Keratinocyte (primary cell): Measurements from ENCODE around the gene PRKD2. TPM values are rescaled to one million over a fixed set of nuclear protein-coding genes. Genes with fewer than 3 reads are reported as not detected.

Experiments used
- DNase-seq: peaks from one replicate; pipeline ENCODE4 v3.0.0-alpha.2; 2011; ENCODE audit warnings: low read depth, missing footprints, low spot score
- FAIRE-seq: peaks from 2 replicates; lab custom pipeline; 2011; peaks lifted over from hg19 to GRCh38; lab: Jason Lieb, UNC
- H2AFZ ChIP-seq: 2 replicates; pipeline ENCODE4 v1.6.0; 2012; ENCODE audit warnings: low read length, control low read depth, inconsistent platforms; ENCODE audit not compliant: control insufficient read depth
- H3K27ac ChIP-seq: 2 replicates; pipeline ENCODE4 v1.5.1; 2011; ENCODE audit warnings: low read length; ENCODE audit not compliant: control insufficient read depth, insufficient read depth
- H3K27me3 ChIP-seq: 3 replicates; pipeline ENCODE4 v1.6.0; 2011; ENCODE audit warnings: low read length; ENCODE audit not compliant: control insufficient read depth, insufficient read depth; ENCODE audit errors: extremely low read depth
- H3K36me3 ChIP-seq, 2 experiments: 2 replicates in 1 of 2; 3 replicates in 1 of 2; pipeline ENCODE4 v1.5.1; 2011; ENCODE audit warnings: low read length in 2 of 2, mild to moderate bottlenecking in 1 of 2; ENCODE audit not compliant: control insufficient read depth in 2 of 2, insufficient read depth in 2 of 2; ENCODE audit errors: extremely low read depth in 1 of 2
- H3K4me1 ChIP-seq: 3 replicates; pipeline ENCODE4 v1.5.1; 2011; ENCODE audit warnings: low read length; ENCODE audit not compliant: control insufficient read depth, insufficient read depth; ENCODE audit errors: extremely low read depth
- H3K4me2 ChIP-seq: 3 replicates; pipeline ENCODE4 v1.6.0; 2011; ENCODE audit warnings: low read depth, low read length; ENCODE audit not compliant: control insufficient read depth, insufficient read depth; ENCODE audit errors: extremely low read depth
- H3K4me3 ChIP-seq, 3 experiments: fragments of 200-600 bp in 1 of 3; sonication (generic) in 1 of 3; 2 replicates in 2 of 3; 3 replicates in 1 of 3; pipeline ENCODE4 v1.5.1; 2011 to 2016; ENCODE audit warnings: low read length in 3 of 3, mild to moderate bottlenecking in 3 of 3, control low read depth in 2 of 3, inconsistent platforms in 1 of 3, low read depth in 1 of 3, mixed read lengths in 1 of 3, mixed run types in 1 of 3, moderate library complexity in 1 of 3; ENCODE audit not compliant: control insufficient read depth in 2 of 3, insufficient read depth in 2 of 3; ENCODE audit errors: extremely low read depth in 1 of 3
- H3K79me2 ChIP-seq: 2 replicates; pipeline ENCODE4 v1.6.0; 2012; ENCODE audit warnings: low read length; ENCODE audit not compliant: control insufficient read depth, insufficient read depth
- H3K9ac ChIP-seq: 3 replicates; pipeline ENCODE4 v1.6.0; 2011; ENCODE audit warnings: low read length; ENCODE audit not compliant: control insufficient read depth, insufficient read depth; ENCODE audit errors: extremely low read depth
- H3K9me1 ChIP-seq: 3 replicates; pipeline ENCODE4 v1.6.0; 2011; ENCODE audit warnings: low read length; ENCODE audit not compliant: control insufficient read depth, insufficient read depth; ENCODE audit errors: extremely low read depth
- H3K9me3 ChIP-seq: 2 replicates; pipeline ENCODE4 v1.5.1; 2012; ENCODE audit warnings: low read depth, low read length; ENCODE audit not compliant: control insufficient read depth
- H4K20me1 ChIP-seq: 3 replicates; pipeline ENCODE4 v1.6.0; 2011; ENCODE audit warnings: low read length; ENCODE audit not compliant: control insufficient read depth, insufficient read depth; ENCODE audit errors: extremely low read depth
- EZH2 ChIP-seq: IDR thresholded peaks from one replicate; pipeline ENCODE4 v1.6.1; 2012; ENCODE audit warnings: inconsistent platforms, mild to moderate bottlenecking, low read length, moderate library complexity
- dilution Hi-C: fragments of 300-500 bp; cut with MboI; formaldehyde crosslinking; loops from one replicate; pipeline ENCODE4 v1.7.0; 2020; ENCODE audit warnings: low sequenced_read_pairs; ENCODE audit not compliant: extremely low pct_ligation_motif_present
- polyA plus RNA-seq, 5 experiments: library from polyadenylated mRNA; depleted of rRNA in 3 of 5; stranded (reverse) in 3 of 5; stranded (forward) in 1 of 5; unstranded in 1 of 5; fragments of >200 nt; gene quantifications; 1 replicate in 1 of 5; 2 replicates in 3 of 5; 3 replicates in 1 of 5; pipeline versions ENCODE4 v1.2.1 to v1.2.3, GENCODE V29; 2011 to 2012; ENCODE audit warnings: missing spikeins in 2 of 5, low read depth in 1 of 5, low replicate concordance in 1 of 5
- TF ChIP-seq, protein P1 (sequence below), 3 experiments: IDR thresholded peaks in 1 of 3; conservative IDR thresholded peaks in 1 of 3; optimal IDR thresholded peaks in 1 of 3; 2 replicates in 2 of 3; 3 replicates in 1 of 3; pipeline versions ENCODE3 to v1.5.1; 2011; ENCODE audit warnings: low read length in 3 of 3, mild to moderate bottlenecking in 3 of 3, moderate library complexity in 2 of 3, control low read depth in 1 of 3, inconsistent platforms in 1 of 3; ENCODE audit not compliant: insufficient read depth in 2 of 3; ENCODE audit errors: extremely low read depth in 1 of 3

PRKD2 gene
- polyA plus RNA-seq, 1 donor (not counting 4 experiments of a cell fraction or from before 2014, with no cell fraction given) = 9.9 TPM

DNA sequence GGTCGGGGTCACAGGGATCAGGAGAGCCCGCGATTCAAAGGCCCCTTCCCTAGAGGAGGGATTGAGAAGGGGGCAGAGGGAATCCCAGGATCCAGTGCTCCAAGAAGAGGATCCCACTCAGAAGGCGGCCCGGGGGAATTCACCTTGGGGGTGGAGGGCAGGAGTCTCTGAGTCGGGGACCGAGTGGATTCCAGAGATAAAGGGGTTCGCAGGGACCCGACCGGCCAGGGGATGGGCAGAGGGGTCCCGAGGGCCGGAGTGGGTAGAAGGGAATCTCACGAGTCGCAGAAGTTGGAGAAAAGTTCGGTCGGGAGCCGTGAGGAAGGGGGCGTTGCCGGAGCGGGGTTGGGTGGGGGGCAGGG lies 261 bp downstream of the PRKD2 start:
- FAIRE-seq (no peak), DNase-seq (no peak)
- H3K27me3 ChIP-seq = no peaks in the 10 kb centered on the region
- dilution Hi-C loops = no loop called here
- no peak overlapping the region for H2AFZ ChIP-seq
- peak overlapping the region; percentile 86 to 96 (median 90) for H3K4me3 ChIP-seq
- H3K4me2 ChIP-seq = peak overlapping the region; percentile 94
- H3K27ac ChIP-seq = peak overlapping the region; percentile 92
- H4K20me1 ChIP-seq = no peaks in the 10 kb centered on the region
- H3K9ac ChIP-seq = peak overlapping the region; percentile 85
- peaks cover 14 to 24% of the 10 kb centered on the region in 2 experiments for H3K36me3 ChIP-seq
- H3K4me1 ChIP-seq = peaks cover 17% of the 10 kb centered on the region
- H3K79me2 ChIP-seq = peaks cover 28% of the 10 kb centered on the region
- H3K9me1 ChIP-seq = no peaks in the 10 kb centered on the region
- no peak for TF ChIP-seq EZH2
- TF ChIP-seq, protein P1, sequence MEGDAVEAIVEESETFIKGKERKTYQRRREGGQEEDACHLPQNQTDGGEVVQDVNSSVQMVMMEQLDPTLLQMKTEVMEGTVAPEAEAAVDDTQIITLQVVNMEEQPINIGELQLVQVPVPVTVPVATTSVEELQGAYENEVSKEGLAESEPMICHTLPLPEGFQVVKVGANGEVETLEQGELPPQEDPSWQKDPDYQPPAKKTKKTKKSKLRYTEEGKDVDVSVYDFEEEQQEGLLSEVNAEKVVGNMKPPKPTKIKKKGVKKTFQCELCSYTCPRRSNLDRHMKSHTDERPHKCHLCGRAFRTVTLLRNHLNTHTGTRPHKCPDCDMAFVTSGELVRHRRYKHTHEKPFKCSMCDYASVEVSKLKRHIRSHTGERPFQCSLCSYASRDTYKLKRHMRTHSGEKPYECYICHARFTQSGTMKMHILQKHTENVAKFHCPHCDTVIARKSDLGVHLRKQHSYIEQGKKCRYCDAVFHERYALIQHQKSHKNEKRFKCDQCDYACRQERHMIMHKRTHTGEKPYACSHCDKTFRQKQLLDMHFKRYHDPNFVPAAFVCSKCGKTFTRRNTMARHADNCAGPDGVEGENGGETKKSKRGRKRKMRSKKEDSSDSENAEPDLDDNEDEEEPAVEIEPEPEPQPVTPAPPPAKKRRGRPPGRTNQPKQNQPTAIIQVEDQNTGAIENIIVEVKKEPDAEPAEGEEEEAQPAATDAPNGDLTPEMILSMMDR (optimal IDR thresholded peaks at IDR 0.05 in 1 of 3, IDR thresholded peaks at IDR 0.05 in 1 of 3, conservative IDR thresholded peaks at IDR 0.05 in 1 of 3; ENCODE audit: extremely low read depth in 1 of 3, insufficient read depth in 2 of 3, low read length in 3 of 3) = no peak
- H3K9me3 ChIP-seq = no peaks in the 10 kb centered on the region

GRCh38 chr19:46715975-46716671 lies 791 bp downstream of the PRKD2 start:
- Histone ChIP-seq H3K4me2 (peak overlapping the region; percentile 94), H3K4me3 (peak overlapping the region; percentile 86 to 96 (median 90)), H4K20me1 (no peaks in the 10 kb centered on the region), H3K36me3 (peaks cover 9 to 19% of the 10 kb centered on the region in 2 experiments), H3K9me1 (no peaks in the 10 kb centered on the region), H3K27ac (peak overlapping the region; percentile 92), H3K9me3 (no peaks in the 10 kb centered on the region), H3K9ac (peak overlapping the region; percentile 85), H3K79me2 (peaks cover 28% of the 10 kb centered on the region), H3K27me3 (no peaks in the 10 kb centered on the region), H2AFZ (no peak overlapping the region), H3K4me1 (peaks cover 17% of the 10 kb centered on the region)
- no peak for DNase-seq
- no peak for FAIRE-seq
- TF ChIP-seq, protein P1 (optimal IDR thresholded peaks at IDR 0.05 in 1 of 3, IDR thresholded peaks at IDR 0.05 in 1 of 3, conservative IDR thresholded peaks at IDR 0.05 in 1 of 3; ENCODE audit: extremely low read depth in 1 of 3, insufficient read depth in 2 of 3, low read length in 3 of 3) = no peak
- no peak for TF ChIP-seq EZH2
- dilution Hi-C loops = no loop called here
